NCI-H510A treated with DMSO at 0.1 percent for 48 hours (cell line): Measurements from ENCODE around the gene HOXC6.
A peak's percentile ranks its signal among the peaks of the same experiment; 100 is the strongest.

ENCODE experiments used
- DNase-seq: peaks from one replicate; lab custom pipeline; 2025; lab: John Stamatoyannopoulos, UW

The HOXC6 gene

GRCh38 chr12:54029529-54030441 lies 1.5 kb downstream of the HOXC6 start:
- DNase-seq = no peak

DNA sequence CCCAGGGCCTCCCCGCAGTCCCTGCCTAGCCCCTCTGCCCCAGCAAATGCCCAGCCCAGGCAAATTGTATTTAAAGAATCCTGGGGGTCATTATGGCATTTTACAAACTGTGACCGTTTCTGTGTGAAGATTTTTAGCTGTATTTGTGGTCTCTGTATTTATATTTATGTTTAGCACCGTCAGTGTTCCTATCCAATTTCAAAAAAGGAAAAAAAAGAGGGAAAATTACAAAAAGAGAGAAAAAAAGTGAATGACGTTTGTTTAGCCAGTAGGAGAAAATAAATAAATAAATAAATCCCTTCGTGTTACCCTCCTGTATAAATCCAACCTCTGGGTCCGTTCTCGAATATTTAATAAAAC lies 2.2 kb downstream of the HOXC6 start:
- DNase-seq = no peak

GRCh38 chr12:54030889-54031471 lies 2.7 kb downstream of the HOXC6 start:
- DNase-seq = no peak

GRCh38 chr12:54031480-54031879 lies 3.2 kb downstream of the HOXC6 start:
- no peak for DNase-seq

- no peak for DNase-seq
These were observed 3.9 kb downstream of the HOXC6 start for GRCh38 chr12:54032086-54032619.

GRCh38 chr12:54032627-54033100 lies 4.4 kb downstream of the HOXC6 start, which contains the start of gene HOXC5:
TSS of gene HOXC5 (plus strand) at chr12:54033050. CDS start at chr12:54033123, 73 bp downstream.
- DNase-seq = peak; percentile 69

DNA sequence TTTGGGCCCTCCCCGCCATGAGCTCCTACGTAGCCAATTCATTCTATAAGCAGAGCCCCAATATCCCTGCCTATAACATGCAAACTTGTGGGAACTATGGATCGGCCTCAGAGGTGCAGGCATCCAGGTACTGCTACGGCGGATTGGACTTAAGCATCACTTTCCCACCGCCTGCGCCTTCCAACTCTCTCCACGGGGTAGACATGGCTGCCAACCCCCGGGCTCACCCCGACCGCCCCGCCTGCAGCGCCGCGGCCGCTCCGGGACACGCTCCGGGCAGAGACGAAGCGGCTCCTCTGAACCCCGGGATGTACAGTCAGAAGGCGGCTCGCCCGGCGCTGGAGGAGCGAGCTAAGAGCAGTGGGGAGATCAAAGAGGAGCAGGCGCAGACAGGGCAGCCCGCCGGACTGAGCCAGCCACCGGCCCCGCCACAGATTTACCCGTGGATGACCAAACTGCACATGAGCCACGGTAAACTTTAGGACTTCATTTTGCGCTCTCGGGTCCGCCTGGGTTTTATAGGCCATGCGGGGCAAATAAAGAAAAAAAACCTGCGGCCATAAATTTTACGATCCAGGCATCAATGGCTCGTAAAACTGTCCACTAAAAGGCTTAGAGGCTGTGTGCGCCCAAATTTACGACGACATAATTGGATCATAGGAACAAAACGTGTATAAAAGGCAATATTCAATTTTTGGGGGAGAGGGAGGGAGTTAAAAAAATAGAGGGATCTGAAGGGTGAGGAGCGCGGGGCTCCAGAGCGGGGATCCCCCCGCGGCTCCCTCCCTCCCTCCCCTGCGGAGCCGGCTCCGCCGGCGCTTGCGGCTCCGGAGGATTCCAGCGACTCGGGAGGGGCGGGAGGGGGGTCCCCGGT lies 5.1 kb downstream of the HOXC6 start:
- peak; percentile 50 for DNase-seq

DNA sequence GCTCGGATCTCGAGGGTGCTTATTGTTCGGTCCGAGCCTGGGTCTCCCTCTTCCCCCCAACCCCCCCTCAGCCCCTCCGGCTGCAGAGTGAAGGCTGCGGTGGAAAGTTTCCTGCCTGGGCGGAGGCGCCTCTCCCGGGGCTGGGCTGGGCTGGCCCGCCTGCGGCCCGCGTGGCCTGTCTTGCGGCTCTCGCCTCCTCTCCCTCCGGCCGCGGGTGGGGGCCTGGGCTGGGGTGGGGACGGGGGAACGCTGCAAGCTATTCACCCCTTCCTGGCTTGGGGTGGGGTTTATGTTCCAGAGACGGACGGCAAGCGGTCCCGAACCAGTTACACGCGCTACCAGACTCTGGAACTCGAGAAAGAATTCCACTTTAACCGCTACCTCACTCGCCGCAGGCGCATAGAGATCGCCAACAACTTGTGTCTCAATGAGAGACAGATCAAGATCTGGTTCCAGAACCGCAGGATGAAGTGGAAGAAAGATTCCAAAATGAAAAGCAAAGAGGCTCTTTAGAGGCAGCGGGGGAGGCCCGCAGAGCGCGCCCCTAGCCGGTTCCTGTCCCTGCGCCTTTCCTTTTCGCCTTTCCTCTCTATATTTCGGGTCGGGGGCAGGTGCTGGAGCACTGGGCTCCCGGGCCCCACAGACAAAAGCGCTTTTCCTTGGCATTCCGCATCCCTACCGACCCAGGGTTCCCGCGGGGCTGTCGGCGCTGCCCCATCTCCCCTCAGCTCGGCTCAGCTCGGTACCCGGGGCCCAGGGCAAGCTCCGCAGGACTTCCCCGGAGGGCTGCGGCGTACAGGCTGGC lies 5.9 kb downstream of the HOXC6 start:
- no peak for DNase-seq

GRCh38 chr12:54034785-54035310 lies 6.6 kb downstream of the HOXC6 start:
- no peak for DNase-seq

- DNase-seq = no peak
These were observed 7.5 kb downstream of the HOXC6 start for GRCh38 chr12:54035568-54036264.

DNA sequence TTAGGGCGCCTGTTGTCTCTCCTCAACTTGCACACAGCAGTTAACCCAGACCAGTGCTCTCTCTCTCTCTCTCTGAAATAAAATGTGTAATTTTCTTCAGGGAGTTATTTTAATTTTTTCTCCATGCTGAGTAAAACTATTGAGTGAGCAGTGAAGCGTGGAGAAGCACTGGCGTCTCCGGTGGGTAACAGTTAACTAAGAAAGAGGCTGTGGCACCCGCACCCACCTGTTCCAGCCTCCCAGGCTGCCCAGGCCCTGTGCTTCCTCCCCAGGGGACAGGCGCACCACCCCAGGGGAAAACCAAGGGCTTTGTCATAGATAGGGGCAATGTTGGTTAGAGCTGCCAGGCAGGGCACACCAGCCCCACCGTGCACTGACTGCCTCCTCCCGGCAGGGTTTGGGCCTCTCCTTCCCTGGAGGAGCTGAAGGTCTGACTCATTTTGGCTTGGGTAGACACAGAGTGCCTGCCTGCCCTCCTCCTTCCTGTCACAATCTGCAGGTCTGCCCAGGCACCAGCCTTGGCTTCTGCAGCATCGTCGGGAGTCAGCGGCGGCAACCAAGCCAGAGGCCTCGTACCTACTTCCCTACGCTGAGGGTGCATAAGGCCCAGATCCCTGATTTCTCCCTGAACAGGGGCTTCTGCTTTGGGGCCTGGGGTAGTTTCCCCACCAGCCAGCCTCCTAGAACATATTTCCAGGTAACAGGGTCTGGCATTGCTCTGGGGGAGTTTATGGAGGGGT lies 8.6 kb downstream of the HOXC6 start:
- DNase-seq = no peak

DNA sequence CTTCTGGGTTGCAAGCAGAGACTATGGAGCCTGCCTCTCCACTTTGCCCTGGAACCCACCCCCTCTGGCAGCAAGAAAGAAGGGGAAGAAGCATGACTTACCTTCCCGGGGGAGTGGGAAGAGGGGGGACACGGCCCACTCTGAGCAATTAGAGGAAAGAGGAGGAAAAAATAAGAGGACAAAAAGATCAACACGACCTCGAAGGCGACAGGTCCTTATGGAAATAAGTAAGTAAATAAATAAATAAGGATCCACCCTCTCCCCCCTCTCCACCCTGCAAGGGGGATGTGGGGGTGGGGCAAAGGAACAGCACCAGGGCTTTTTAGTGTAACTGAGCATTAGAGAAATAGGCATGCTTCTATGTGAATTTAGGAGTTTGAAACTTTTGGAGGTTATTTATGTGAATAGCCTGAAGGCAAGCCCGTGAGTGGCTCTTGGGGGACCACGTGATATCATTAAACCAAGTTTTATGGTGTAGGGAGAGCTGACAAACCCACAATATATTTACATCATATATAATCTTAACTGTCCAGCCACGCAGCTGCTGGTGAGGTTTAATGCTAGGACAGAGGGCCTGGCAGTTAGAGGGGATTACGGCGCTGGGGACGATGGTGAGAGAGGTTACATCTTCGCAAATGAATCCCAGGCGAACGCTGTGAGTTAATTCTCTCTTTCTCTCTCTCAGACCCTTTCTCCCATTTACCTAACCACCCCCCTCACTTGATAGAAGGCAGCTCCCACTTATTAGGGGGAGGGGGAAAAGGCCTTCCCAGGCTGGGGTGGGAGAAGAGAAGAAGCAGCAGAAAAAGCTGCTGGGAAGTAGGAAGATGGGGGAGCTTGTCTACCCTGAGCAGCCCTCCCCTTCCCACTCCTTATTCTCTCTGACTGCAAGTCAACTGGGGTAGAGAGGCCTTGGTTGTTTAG lies 9.4 kb downstream of the HOXC6 start:
- no peak for DNase-seq

GRCh38 chr12:54038284-54038870 lies 10.1 kb downstream of the HOXC6 start:
- DNase-seq = no peak

DNA sequence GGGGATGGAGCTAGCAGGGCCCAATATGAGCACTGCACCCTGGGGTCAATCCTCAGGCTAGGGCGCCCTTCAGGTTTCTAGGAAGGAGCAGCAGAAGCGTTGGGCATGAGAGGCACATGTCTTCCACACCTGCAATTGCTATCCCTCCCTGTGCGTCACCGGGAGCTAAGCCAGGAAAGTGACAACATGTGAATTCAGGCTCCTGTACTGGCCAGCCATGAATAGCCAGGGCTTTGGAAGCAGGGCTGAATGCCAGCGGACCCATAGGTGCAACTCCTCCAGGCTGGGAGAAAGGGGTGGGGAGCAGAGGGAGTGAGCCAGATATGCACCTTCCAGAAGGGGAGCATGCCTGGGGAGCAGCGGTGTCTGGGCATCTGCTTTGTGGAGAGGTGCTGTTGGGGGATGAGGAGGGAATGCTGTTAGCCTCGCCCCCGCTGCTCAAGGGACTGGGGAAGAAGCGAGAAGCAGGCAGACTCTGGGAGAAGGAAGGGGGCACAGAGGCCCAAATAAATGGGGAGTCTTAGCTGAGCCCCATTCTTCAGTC lies 10.7 kb downstream of the HOXC6 start:
- no peak for DNase-seq

GRCh38 chr12:54039417-54040147 lies 11.3 kb downstream of the HOXC6 start:
- no peak for DNase-seq

- no peak for DNase-seq
These were observed 11.9 kb downstream of the HOXC6 start for GRCh38 chr12:54040148-54040494.

GRCh38 chr12:54040648-54041047 lies 12.4 kb downstream of the HOXC6 start:
- no peak for DNase-seq
